Stimulated activated naive CD4-positive, alpha-beta T cell treated with Interleukin-2 at 50 U/mL for 16 hours (primary cell): ENCODE data around the gene LYRM4.

Source experiments
- DNase-seq: peaks from one replicate; lab custom pipeline; 2025; lab: John Stamatoyannopoulos, UW

Gene LYRM4

DNA sequence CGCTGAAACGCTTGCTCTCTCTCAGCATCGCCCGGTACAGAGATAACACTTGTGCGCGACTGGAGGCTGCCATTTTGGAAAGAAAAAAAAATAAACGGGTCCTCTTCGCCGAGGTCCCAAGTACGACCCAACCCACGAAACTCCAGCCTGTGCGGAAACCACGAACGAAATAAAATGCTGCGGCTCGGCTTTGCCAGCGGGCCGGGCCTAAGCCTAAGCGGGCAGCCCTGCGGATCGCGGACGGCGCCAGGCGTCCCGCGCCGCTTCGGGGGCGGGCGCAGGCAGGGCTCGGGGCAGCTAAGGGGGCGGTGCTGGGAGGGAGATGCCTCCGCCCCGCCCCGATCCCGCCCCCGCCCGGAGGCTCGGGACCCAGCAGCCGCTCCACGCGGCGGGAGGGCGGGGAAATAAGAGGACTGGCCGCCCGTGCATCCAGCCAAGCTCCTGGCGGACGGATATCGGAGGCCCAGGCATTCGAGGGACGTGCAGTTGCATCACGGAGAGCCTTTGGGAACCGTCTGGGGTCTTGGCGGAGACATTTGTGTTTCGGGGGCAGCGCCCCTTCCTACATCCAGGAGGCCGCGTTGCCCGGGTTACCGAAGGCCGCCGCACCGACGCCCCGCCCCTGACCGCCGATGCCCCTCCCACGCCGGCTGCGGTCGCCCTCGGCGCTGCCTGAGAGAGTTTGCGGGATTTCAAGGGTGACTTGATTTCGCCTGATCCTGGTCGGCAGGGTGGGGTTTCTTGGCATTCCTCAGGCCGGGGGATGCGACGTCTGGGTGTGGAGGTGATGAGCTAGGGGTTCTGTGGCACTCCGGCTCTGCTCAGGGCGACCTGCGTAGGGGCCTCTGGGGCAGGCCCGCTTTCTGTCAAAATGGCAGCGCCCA, at the start of gene LYRM4, which contains the start of gene FARS2:
TSS of gene LYRM4 (minus strand) at position 290 of the 884 bp plus-strand sequence. CDS start at position 73, 217 bp downstream.
TSS of gene FARS2 (plus strand) at position 853 of the 884 bp plus-strand sequence.
- peak; percentile 90 for DNase-seq

DNA sequence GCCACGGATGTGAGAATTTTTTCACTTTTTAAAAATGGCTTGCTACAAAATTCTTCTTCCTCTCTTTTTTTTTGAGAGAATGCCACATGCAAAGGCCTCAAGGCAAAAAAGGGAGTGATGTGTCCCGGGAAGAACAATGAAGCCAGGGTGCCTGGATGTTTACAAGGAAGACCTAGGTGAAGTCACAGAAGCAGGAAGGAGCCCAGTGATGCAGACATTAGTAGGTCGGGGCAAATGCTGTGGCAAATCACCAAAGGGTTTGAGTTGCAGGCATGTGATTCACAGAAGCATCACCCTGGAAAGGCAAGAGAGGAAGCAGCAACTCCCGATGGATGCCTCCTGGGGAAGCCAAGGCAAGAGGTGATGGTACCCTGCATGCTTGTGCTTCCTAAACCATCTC, 47.3 kb upstream of the LYRM4 start:
- DNase-seq, result no peak

DNA sequence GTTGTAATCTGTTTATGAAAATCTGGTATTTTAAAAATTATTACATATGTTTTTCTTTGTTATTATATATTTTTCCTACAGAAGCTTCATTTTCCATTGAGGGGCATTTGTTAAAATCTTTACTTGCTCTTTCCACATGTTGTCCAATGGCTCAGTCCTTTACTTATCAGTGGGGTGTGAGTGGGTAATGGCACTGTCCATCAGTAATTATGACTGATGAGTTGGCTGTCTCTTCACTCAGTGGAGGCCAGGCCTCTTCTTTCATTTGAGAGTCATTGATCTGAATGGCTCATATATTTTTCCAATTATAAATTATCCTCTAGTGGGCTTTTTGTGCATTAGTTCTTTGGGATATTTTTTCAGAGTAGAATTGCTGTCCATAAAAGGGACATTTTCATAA, 46.3 kb upstream of the LYRM4 start:
- no peak for DNase-seq

DNA sequence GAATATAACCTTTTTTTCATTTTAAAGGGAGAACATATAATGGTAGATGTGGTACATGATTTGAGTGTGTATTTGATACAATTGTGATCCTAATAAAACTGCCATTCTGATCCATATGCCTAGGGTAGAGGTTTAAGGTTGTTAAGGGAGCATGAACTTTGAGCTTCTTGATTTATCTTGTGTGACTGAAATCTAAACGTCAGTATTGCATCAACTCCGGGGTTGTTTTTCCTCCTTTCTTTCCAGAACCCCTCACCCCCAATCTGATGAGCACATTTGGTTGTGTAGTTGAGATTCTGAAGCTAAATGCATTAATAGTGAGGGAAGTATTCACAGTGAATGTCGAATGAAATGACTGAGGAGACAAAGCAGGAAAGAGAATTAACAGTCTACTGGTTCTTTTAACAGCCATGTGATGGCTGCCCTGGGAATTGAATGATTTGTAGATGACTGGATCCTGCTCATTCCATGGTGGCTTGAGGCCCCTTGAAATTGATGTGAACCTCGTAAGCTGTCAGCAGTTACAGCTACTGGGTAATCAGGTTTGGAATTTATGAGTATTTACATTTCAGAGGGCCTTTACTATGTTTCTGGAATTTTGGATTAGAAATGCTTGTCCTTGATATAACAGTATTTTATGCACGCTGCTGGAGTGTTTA, 45.3 kb upstream of the LYRM4 start:
- no peak for DNase-seq

DNA sequence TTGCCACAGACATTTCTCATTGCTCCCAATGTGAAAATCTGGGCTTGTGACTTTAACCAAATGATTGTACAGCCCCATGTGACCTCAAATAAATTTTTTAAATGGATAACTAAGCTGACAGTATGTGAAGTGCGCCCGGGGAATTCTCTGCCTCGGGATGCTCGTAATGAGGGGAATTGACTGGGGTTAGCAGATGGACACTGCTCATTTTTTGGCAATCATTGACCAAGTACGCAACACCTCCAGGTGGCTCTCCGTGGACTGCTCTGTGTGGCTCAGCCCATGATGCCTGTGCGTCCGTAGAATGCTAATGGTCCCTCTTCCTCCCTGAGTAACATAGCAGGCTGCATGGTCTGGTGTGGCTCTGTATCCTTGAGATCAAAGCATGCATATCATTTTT, 42.9 kb upstream of the LYRM4 start:
- DNase-seq, result no peak

DNA sequence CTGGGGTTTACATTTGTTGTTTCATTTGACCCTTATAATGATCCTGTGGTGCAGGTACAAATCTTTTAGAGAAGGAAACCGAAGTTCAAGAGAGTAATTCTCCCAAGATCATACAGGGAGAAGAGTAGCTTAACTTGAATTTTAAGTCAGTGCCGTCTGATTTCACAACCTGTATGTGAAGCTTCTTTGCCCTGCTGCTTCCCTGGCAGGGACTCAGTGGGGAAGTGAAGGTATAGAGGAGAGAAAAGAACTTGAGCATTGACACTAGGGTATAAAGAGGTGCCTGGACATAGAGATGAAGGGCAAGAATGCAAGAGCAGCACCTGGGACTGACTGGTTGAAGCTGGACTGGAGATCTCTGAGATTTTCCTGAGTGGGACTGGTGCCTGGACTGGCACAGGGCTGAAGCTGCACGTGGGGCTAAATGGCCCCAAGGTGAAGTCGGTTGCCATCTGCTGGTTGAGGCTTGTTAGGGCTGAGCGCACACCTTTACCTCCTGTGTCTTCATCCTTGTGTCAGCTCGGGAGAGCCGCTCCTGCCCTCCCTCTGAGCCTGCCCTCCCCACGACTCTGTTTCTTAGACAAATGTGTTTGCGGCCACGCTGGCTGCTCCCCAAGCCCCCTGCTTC, 42.4 kb upstream of the LYRM4 start:
- peak; percentile 62 for DNase-seq

DNA sequence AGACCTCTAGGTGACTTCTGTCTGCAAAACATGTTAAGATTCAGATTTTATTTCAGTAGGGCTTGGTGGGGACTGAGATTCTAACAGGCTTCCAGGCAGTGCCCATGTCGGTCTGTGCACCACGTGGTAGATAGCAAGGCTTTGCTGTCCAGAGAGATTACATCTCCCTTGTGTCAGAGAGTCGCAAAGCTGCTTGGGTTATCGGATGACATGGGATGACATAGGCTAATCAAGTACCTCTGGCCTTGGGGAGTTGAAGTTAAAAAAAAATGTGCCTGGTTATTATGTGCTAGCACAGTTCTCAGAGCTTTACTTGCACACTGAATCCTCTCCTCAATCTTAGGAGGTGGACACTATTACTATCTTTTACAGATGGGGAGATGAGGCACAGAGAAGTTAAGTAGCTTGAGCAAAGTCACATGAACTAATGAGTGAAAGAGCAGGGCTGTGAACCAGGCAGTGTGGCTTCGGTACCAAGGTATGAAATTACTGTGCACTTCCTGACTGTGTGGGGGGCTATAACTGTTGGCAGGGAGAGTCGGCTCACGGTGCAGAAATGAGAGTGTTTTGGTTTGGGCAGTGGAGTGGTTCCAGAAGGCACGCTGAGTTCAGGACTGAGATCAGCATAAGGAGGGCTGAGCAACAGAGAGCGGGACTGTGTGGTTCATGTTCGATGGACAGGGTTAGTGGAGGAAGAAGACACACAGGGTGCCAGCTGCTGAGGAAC, 41.6 kb upstream of the LYRM4 start:
- DNase-seq, result peak; percentile 48

DNA sequence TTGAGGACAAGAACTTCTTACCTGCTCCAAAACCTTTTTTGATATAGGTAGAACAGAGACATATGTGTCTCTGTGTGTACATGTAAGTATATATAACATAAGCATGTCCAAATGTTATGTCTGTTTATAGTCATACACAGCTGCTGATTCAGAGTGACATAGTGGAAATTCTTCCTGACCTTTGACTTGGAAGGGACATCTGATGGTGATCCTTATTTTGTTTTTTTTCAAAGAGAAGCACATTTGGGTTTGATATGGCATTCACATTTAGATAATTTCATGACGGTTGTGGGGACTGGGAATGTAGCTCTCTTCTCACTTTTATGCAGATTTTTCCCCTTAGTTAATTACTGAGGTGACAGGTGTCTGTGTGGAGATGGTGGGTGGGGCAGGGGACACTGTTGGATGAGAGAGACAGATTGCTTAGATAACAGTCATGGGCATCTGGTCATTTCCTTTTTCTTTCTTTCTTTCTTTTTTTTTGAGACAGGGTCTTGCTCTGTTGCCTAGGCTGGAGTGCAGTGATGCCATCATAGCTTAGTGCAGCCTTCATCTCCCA, 39.5 kb upstream of the LYRM4 start:
- no peak for DNase-seq

DNA sequence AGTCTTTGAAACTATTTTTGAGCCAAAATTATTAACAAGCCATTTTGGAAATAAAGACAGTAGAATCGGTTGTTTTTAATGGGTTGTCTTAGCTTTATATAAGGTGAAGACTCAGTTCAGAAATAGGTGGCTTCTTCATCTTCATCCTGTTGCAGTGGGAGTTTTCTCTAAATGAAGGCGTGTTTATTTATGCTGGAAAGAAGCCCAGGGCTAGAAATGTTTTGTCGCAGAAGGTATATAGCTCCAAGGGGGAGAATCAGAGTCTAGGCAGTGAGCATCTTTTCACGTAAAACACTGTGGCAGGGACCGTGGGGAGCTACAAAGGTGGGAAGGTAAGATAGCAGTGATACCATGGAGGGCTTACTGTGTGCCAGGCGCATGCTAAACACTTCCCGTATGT, 34.9 kb upstream of the LYRM4 start:
- DNase-seq, result no peak

DNA sequence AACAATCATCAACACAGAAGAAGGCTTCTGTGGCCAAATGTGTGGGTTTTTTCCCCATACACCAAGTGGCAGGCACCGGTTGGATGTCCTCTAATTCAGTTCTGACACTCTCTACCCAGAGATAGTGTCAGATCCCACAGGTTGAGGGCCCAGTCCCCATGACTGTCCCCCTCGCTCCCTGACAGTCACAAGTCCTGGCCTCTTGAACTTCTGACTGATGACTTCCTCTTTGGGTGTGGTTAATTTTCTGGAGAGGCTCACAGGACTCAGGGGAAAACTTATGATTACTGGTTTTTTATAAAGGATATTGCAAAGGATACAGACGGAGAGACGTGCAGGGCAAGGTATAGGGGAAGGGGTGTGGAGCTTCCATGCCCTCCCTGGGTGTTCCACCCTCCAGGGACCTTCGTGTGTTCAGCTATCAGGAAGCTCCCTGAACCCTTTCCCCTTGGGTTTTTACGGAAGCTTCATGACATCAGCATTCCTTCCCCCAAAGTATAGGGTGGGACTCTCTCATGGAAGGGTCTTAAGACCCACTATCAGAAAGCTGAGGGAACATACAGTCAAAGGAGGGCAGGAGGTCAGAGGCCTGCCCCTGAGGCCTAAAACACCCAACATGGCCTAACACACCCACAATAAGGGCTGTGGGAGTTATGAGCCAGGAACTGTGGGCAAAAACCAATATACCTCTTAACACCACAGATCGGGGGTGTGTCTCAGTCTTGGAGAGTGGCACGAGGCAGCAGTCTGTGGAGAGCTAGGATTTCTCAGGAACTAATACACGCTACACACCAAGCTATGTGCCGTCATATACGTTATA, 33.9 kb upstream of the LYRM4 start:
- no peak for DNase-seq

DNA sequence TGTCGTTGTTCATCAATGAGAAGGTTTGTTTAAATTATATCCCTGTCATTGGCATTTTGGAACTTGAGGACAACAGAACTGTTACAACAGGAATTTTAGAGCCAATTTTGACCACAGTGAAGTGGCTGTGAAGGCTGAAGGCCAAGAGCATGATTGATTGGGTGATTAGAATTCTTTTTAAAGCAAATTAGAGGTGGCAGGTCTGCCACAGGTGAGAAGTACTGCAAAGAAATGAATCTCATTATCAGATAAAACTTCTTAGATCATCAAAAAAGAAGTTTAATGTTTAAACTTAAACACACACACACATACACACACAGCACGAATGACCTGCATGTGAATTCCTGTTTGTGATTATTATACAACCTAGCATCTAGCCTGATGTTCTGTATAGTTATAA, 32.9 kb upstream of the LYRM4 start:
- DNase-seq, result no peak

DNA sequence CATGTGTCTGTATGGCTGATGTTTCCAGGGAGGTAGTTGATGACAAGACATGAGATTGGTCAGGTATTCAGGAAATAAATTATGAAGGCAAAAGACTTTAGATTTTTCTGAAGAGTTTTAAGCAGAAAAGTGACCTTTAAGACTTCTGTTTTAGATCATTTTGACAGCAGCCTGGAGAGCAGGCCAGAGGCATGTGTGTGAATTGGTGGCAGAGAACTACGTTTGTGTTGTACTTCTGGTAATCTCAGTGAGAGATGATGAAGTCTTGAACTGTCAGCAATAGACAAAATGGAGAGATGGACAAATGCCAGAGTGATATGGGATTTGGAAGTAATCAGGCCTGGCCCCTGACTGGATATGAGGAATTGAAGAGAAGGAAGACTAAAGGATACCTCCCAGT, 31.4 kb upstream of the LYRM4 start:
- DNase-seq, result no peak

DNA sequence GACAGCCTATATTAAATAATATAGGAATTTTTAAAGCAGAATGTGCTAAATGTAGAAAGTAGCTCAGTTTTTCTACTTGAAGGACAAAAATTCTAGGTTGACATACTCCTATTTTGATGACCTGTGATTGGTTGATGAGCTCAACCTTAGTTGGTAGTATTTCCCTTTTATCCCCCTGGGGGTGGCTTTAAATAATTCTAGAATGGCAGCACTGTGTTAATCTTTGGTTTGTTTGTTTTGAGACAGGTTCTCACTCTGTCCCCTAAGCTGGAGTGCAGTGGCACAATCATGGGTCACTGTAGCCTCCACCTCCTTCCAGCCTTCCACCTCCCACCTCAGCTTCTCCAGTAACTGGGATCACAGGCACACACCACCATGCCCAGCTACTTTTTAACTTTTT, 29.8 kb upstream of the LYRM4 start:
- DNase-seq, result no peak

DNA sequence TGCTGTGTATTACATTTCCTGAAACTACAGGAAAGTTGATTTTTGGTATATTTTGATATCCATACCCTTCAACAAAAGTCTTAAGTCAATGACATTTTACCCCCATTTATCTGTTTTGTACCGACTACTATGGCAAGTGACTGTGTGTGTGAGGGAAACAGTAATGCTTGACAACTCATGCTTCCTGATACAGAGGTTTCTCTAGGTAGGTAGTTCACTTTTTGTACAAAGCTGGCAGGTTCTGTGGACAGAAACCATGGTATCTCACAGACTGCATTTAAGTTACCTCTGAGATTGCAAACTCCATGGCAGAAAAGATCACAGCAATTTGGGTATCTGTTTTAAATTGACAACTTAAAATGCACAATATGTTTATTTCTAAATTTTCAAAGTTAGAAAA, 29.3 kb upstream of the LYRM4 start:
- no peak for DNase-seq

DNA sequence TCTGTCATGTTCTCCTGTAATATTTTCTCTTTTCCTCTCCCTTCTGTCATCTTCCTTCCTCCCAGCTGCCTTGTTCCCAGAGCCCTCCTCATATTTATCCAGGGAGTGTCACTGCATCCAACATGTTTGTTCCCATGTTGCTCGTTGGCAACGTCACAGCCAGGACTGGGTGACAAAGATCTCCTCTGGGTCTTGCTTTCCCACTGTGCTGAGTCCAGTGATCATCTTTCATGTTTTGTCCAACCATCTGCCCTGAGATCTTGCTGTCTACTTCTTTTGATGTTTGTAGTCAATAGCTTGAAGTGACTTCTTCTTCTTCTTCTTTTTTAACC, 27.2 kb upstream of the LYRM4 start:
- no peak for DNase-seq

DNA sequence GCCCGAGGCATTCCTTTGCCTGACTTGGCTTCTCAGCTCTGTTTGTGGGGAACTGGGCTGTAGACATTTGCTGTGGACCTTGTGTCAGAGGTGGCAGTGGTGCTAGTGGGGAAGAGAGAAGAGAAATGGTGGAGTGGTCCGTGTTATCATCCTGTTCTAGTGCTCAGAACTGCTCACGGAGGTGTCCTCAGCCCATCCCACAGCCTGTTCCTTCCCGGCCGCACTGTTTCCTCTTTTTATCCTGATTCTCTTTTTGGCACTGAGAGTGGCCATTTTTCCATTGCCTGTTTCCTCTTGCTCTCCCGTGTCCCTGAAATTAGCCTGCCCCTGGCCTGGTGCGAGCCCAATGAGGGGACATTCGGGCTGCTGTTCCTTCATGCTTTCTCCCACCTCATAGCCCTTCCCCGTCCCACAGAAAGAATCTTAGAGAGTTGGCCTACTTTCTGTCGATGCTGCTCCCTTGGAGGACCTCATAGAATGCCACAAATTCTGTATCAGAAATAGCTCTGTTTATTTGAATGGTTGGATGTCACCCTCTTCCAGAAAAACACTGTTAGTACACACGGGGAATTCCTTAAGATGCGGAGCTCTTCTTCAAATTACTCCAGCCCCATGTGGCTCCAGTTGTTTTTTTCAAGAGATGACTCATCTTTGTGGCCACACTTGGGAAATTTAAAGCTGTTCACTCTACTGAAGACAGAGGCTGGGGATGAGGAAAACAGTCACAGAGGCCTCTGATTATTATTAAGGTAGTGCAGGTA, 26.6 kb upstream of the LYRM4 start:
- no peak for DNase-seq

DNA sequence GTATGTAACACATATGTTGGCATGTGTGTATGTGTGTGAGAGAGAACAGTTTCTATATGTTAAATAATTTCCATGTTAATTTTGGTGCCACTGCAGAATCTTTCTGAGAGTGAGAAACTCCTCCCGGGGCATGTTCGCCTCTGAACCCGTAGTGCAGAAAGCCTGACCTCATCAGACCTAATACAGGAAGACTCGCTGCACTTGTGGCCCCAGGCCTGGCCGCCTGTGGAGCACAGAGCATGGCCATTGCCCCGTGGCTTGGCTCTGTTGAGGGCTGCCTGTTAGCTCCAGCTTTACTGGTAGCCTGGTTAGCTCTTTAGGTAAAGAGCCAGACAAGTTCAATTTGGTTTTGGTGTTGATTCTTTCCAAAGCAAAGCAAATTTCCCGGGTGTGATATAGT, 26.0 kb upstream of the LYRM4 start:
- DNase-seq, result no peak

DNA sequence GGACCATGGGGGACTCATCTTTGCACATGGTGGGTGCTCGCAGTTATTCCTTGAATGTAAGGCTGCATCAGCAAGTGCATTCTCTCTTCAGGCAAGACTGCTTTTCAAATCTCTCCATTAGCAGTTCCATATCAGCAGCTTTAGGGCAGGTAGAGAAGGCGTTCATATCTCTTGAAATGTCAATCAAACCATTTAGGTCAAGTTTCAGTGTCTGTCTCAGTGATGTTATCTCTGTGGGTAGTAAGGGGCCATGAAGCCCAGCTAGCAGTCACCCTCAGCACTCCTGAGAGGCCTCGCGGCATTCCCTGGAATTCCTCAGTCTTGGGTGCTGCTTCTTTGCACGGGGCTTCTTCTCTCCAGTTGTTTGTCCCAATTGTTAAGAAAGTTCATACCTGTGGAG, 24.8 kb upstream of the LYRM4 start:
- no peak for DNase-seq

DNA sequence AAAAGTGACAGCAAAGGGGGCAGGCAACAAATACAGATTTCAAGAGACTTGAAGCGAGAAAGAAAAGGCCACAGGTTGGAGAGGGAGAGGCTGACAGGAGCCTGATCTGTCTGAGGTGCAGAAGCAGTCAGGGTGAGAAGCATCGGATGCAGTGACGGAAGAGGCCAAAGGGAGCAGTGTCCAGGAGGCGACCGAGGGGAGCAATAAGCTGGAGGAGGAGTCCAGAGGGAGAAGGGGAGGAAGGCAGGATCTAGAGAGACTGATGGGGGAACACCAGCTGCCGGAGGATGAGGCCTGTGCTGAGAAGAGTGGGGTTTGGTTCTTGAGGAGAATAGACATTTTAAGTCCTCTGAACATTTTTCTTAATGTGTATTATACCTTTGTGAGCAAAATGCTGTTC, 24.3 kb upstream of the LYRM4 start:
- DNase-seq, result no peak

DNA sequence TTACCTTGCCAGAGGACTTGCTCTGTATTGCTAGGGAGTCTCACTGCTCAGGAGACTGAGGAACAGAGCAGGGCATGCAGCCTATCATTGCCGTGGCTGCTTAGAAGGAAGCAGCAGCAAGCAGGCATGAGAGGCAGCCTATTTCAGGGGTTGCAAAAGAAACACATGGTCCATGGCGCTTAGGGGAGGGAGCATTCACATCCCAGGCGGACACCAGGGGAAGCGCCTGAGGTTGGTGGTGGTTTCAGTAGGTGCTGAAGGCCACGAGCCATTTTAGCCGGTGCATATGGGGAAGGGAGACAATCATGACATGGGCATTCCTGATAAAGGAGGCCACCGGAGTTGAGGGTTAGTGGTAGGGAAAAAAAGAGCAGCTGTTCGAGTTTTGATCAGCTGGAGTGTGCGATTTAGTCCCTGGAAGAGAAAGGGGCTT, 21.5 kb upstream of the LYRM4 start:
- DNase-seq, result no peak
